Measurements from ENCODE around the gene ROR1.

DNA sequence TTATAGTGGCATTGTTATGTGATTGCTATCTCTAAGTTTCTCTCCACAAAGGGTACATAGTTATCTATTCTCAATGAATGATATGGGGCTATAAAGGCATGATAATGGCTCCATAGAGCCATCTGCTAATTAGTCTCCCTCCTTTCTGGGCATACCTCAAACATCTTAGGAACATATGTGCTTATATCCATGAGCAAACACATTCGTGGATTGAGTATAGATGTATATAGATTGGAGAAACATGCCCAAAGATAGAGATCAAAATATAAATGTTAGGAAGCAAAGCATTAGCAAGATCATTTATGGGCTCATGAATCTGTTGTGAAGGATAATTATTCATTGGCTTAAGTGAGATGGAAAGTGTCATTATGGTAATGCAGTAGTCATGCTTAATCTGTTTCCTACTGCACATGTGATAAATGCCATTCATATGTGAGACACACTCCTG is 273.8 kb downstream of the ROR1 start:
- no peak for TF ChIP-seq RFX5 (IDR thresholded peaks at IDR 0.05; ENCODE audit: low read length)
- TF ChIP-seq, protein P1, sequence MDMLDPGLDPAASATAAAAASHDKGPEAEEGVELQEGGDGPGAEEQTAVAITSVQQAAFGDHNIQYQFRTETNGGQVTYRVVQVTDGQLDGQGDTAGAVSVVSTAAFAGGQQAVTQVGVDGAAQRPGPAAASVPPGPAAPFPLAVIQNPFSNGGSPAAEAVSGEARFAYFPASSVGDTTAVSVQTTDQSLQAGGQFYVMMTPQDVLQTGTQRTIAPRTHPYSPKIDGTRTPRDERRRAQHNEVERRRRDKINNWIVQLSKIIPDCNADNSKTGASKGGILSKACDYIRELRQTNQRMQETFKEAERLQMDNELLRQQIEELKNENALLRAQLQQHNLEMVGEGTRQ (IDR thresholded peaks at IDR 0.05; ENCODE audit: borderline replicate concordance, low read depth, low read length), result no peak
- TF ChIP-seq, protein P2, sequence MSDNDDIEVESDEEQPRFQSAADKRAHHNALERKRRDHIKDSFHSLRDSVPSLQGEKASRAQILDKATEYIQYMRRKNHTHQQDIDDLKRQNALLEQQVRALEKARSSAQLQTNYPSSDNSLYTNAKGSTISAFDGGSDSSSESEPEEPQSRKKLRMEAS (IDR thresholded peaks at IDR 0.05; ENCODE audit: low read depth), result no peak
- TF ChIP-seq TAF1 (IDR thresholded peaks at IDR 0.05; ENCODE audit: borderline replicate concordance, low read depth, low read length), result no peak
- TF ChIP-seq, protein P3, sequence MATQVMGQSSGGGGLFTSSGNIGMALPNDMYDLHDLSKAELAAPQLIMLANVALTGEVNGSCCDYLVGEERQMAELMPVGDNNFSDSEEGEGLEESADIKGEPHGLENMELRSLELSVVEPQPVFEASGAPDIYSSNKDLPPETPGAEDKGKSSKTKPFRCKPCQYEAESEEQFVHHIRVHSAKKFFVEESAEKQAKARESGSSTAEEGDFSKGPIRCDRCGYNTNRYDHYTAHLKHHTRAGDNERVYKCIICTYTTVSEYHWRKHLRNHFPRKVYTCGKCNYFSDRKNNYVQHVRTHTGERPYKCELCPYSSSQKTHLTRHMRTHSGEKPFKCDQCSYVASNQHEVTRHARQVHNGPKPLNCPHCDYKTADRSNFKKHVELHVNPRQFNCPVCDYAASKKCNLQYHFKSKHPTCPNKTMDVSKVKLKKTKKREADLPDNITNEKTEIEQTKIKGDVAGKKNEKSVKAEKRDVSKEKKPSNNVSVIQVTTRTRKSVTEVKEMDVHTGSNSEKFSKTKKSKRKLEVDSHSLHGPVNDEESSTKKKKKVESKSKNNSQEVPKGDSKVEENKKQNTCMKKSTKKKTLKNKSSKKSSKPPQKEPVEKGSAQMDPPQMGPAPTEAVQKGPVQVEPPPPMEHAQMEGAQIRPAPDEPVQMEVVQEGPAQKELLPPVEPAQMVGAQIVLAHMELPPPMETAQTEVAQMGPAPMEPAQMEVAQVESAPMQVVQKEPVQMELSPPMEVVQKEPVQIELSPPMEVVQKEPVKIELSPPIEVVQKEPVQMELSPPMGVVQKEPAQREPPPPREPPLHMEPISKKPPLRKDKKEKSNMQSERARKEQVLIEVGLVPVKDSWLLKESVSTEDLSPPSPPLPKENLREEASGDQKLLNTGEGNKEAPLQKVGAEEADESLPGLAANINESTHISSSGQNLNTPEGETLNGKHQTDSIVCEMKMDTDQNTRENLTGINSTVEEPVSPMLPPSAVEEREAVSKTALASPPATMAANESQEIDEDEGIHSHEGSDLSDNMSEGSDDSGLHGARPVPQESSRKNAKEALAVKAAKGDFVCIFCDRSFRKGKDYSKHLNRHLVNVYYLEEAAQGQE (IDR thresholded peaks at IDR 0.05; ENCODE audit: low read depth, low read length), result no peak
- TF ChIP-seq POLR2AphosphoS5 (IDR thresholded peaks at IDR 0.05; ENCODE audit: low read depth, low read length), result no peak
- TF ChIP-seq SMC3 (IDR thresholded peaks at IDR 0.05; ENCODE audit: low read depth, low read length), result no peak
- TF ChIP-seq JUND (IDR thresholded peaks at IDR 0.05), result no peak
- TF ChIP-seq, protein P4, sequence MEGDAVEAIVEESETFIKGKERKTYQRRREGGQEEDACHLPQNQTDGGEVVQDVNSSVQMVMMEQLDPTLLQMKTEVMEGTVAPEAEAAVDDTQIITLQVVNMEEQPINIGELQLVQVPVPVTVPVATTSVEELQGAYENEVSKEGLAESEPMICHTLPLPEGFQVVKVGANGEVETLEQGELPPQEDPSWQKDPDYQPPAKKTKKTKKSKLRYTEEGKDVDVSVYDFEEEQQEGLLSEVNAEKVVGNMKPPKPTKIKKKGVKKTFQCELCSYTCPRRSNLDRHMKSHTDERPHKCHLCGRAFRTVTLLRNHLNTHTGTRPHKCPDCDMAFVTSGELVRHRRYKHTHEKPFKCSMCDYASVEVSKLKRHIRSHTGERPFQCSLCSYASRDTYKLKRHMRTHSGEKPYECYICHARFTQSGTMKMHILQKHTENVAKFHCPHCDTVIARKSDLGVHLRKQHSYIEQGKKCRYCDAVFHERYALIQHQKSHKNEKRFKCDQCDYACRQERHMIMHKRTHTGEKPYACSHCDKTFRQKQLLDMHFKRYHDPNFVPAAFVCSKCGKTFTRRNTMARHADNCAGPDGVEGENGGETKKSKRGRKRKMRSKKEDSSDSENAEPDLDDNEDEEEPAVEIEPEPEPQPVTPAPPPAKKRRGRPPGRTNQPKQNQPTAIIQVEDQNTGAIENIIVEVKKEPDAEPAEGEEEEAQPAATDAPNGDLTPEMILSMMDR (IDR thresholded peaks at IDR 0.05), result no peak
- TF ChIP-seq CHD2 (IDR thresholded peaks at IDR 0.05; ENCODE audit: low read length, partially characterized antibody), result no peak
